Thyroid gland (tissue), 4 donors: ENCODE results near the gene PODXL.

Source experiments
- POLR2A ChIP-seq, 2 donors: fragments of 450-650 bp; IDR thresholded peaks; one replicate each; pipeline ENCODE4 v1.6.1; 2017; ENCODE audit warnings: antibody characterized with exemption in 2 of 2, mild to moderate bottlenecking in 2 of 2, moderate library complexity in 1 of 2
- TF ChIP-seq, protein P1 (sequence below), 6 experiments: fragments of 200-600 bp in 3 of 6; fragments of 450-650 bp in 3 of 6; sonication (generic) in 3 of 6; IDR thresholded peaks; one replicate each; pipeline ENCODE4 v1.5.1; 2016 to 2019; ENCODE audit warnings: antibody characterized with exemption in 6 of 6, mild to moderate bottlenecking in 2 of 6, inconsistent platforms in 1 of 6, moderate library complexity in 1 of 6

- TF ChIP-seq, protein P1, sequence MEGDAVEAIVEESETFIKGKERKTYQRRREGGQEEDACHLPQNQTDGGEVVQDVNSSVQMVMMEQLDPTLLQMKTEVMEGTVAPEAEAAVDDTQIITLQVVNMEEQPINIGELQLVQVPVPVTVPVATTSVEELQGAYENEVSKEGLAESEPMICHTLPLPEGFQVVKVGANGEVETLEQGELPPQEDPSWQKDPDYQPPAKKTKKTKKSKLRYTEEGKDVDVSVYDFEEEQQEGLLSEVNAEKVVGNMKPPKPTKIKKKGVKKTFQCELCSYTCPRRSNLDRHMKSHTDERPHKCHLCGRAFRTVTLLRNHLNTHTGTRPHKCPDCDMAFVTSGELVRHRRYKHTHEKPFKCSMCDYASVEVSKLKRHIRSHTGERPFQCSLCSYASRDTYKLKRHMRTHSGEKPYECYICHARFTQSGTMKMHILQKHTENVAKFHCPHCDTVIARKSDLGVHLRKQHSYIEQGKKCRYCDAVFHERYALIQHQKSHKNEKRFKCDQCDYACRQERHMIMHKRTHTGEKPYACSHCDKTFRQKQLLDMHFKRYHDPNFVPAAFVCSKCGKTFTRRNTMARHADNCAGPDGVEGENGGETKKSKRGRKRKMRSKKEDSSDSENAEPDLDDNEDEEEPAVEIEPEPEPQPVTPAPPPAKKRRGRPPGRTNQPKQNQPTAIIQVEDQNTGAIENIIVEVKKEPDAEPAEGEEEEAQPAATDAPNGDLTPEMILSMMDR (IDR thresholded peaks at IDR 0.05), result no peak
- no peak for TF ChIP-seq POLR2A (IDR thresholded peaks at IDR 0.05)
These were observed 59.0 kb downstream of the PODXL start for GRCh38 chr7:131497454-131497853.
